H9 (cell line): ENCODE data around the gene C1QTNF1. TPM values are rescaled to one million over a fixed set of nuclear protein-coding genes. Genes with fewer than 3 reads are reported as not detected.
"Not testable (repeated sequence)": the region's sequence is repeated elsewhere in the genome, so short reads cannot be mapped to it uniquely, and the experiment has no call there.

Experiments used
- DNase-seq: peaks from one replicate; pipeline ENCODE4 v3.0.0-alpha.2; 2017
- H2AFZ ChIP-seq: one replicate; pipeline ENCODE4 v1.6.1; 2013; ENCODE audit warnings: mild to moderate bottlenecking, low read length, control low read depth, moderate library complexity
- H2AK5ac ChIP-seq: 2 replicates; pipeline ENCODE4 v1.6.1; 2013; ENCODE audit warnings: low read length, control low read depth, mixed read lengths; ENCODE audit not compliant: insufficient read length
- H2BK120ac ChIP-seq: one replicate; pipeline ENCODE4 v1.6.1; 2013; ENCODE audit warnings: low read depth, mild to moderate bottlenecking, low read length, control low read depth, inconsistent platforms; ENCODE audit not compliant: poor library complexity, severe bottlenecking
- H2BK12ac ChIP-seq: 2 replicates; pipeline ENCODE4 v1.6.1; 2013; ENCODE audit warnings: low read length, control low read depth, mixed read lengths, low read depth; ENCODE audit not compliant: insufficient read length
- H2BK15ac ChIP-seq: 2 replicates; pipeline ENCODE4 v1.6.1; 2013; ENCODE audit warnings: low read depth, low read length, control low read depth
- H2BK20ac ChIP-seq: one replicate; pipeline ENCODE4 v1.6.1; 2013; ENCODE audit warnings: low read depth, mild to moderate bottlenecking, low read length, control low read depth, inconsistent platforms; ENCODE audit not compliant: poor library complexity, severe bottlenecking
- H2BK5ac ChIP-seq: 2 replicates; pipeline ENCODE4 v1.6.1; 2013; ENCODE audit warnings: low read length, control low read depth, mixed read lengths; ENCODE audit not compliant: insufficient read length
- H3K14ac ChIP-seq: 2 replicates; pipeline ENCODE4 v1.6.1; 2013; ENCODE audit warnings: low read length, control low read depth; ENCODE audit not compliant: insufficient read depth
- H3K18ac ChIP-seq: 2 replicates; pipeline ENCODE4 v1.6.1; 2013; ENCODE audit warnings: low read depth, mild to moderate bottlenecking, mixed read lengths, low read length, control low read depth; ENCODE audit not compliant: insufficient read length
- H3K23ac ChIP-seq: 2 replicates; pipeline ENCODE4 v1.6.1; 2013; ENCODE audit warnings: low read length, control low read depth, mixed read lengths, low read depth; ENCODE audit not compliant: insufficient read length
- H3K23me2 ChIP-seq: 2 replicates; pipeline ENCODE4 v1.6.1; 2013; ENCODE audit warnings: low read depth, mild to moderate bottlenecking, mixed read lengths, low read length, control low read depth; ENCODE audit not compliant: insufficient read length, poor library complexity, severe bottlenecking
- H3K27ac ChIP-seq: 2 replicates; pipeline ENCODE4 v1.5.1; 2013; ENCODE audit warnings: low read length, control low read depth, mixed read lengths, low read depth; ENCODE audit not compliant: insufficient read length
- H3K27me3 ChIP-seq: 2 replicates; pipeline ENCODE4 v1.6.1; 2013; ENCODE audit warnings: low read length, control low read depth, inconsistent platforms; ENCODE audit not compliant: insufficient read depth
- H3K4ac ChIP-seq: 2 replicates; pipeline ENCODE4 v1.6.1; 2013; ENCODE audit warnings: low read depth, mild to moderate bottlenecking, control low read depth, inconsistent platforms, low read length, moderate library complexity
- H3K4me1 ChIP-seq: 2 replicates; pipeline ENCODE4 v1.6.1; 2013; ENCODE audit warnings: low read length, control low read depth, inconsistent platforms; ENCODE audit not compliant: insufficient read depth
- H3K4me2 ChIP-seq: 2 replicates; pipeline ENCODE4 v1.6.1; 2013; ENCODE audit warnings: low read length, control low read depth, mixed read lengths; ENCODE audit not compliant: insufficient read length, insufficient read depth
- H3K56ac ChIP-seq: 2 replicates; pipeline ENCODE4 v1.6.1; 2013; ENCODE audit warnings: low read depth, mild to moderate bottlenecking, mixed read lengths, low read length, control low read depth; ENCODE audit not compliant: insufficient read length
- H3K79me1 ChIP-seq: 2 replicates; pipeline ENCODE4 v1.6.1; 2013; ENCODE audit warnings: low read depth, mild to moderate bottlenecking, moderate library complexity, low read length, control low read depth, inconsistent platforms; ENCODE audit not compliant: insufficient read depth, poor library complexity, severe bottlenecking
- H3K79me2 ChIP-seq: 2 replicates; pipeline ENCODE4 v1.6.1; 2013; ENCODE audit warnings: low read length, control low read depth, inconsistent platforms; ENCODE audit not compliant: insufficient read depth
- H3K9ac ChIP-seq: 2 replicates; pipeline ENCODE4 v1.6.1; 2013; ENCODE audit warnings: low read length, control low read depth, mixed read lengths; ENCODE audit not compliant: insufficient read length; ENCODE audit errors: extremely low read depth
- H3K9me3 ChIP-seq: one replicate; pipeline ENCODE4 v1.6.1; 2013; ENCODE audit warnings: low read depth, low read length, inconsistent platforms; ENCODE audit not compliant: control insufficient read depth
- H3T11ph ChIP-seq: one replicate; pipeline ENCODE4 v1.6.1; 2013; ENCODE audit warnings: mild to moderate bottlenecking, low read length, control low read depth, inconsistent platforms
- H4K20me1 ChIP-seq: one replicate; pipeline ENCODE4 v1.6.1; 2013; ENCODE audit not compliant: control insufficient read depth, insufficient read length, insufficient read depth
- H4K5ac ChIP-seq: 2 replicates; pipeline ENCODE4 v1.6.1; 2013; ENCODE audit warnings: low read depth, mild to moderate bottlenecking, mixed read lengths, low read length, control low read depth; ENCODE audit not compliant: insufficient read length
- H4K8ac ChIP-seq: replicated peaks from 2 replicates; pipeline ENCODE4 v1.6.1; 2013; ENCODE audit warnings: low read length, control low read depth, mixed read lengths, low read depth; ENCODE audit not compliant: insufficient read length
- H4K91ac ChIP-seq: 2 replicates; pipeline ENCODE4 v1.6.1; 2013; ENCODE audit warnings: low read depth, mild to moderate bottlenecking, moderate library complexity, mixed read lengths, low read length, control low read depth; ENCODE audit not compliant: insufficient read length
- H3K27ac Mint-ChIP-seq, 3 experiments: 2 replicates in 2 of 3; 3 replicates in 1 of 3; pipeline ENCODE4 v1.8.0; 2020 to 2021; ENCODE audit warnings: mixed read lengths in 3 of 3, mild to moderate bottlenecking in 1 of 3, moderate library complexity in 1 of 3
- H3K27me3 Mint-ChIP-seq: 2 replicates; pipeline ENCODE4 v1.8.0; 2021; ENCODE audit warnings: low read depth, mild to moderate bottlenecking, moderate library complexity, mixed read lengths
- H3K36me3 Mint-ChIP-seq, 3 experiments: 2 replicates in 2 of 3; 3 replicates in 1 of 3; pipeline ENCODE4 v1.8.0; 2020 to 2021; ENCODE audit warnings: low read depth in 3 of 3, mixed read lengths in 3 of 3; ENCODE audit not compliant: insufficient read depth in 1 of 3
- H3K4me1 Mint-ChIP-seq, 2 experiments: 2 replicates each; pipeline ENCODE4 v1.8.0; 2020; ENCODE audit warnings: mixed read lengths in 2 of 2
- H3K4me3 Mint-ChIP-seq, 2 experiments: 2 replicates in 1 of 2; 3 replicates in 1 of 2; pipeline ENCODE4 v1.8.0; 2020 to 2021; ENCODE audit warnings: mild to moderate bottlenecking in 2 of 2, mixed read lengths in 2 of 2, moderate library complexity in 1 of 2
- H3K9me3 Mint-ChIP-seq, 2 experiments: 2 replicates in 1 of 2; 3 replicates in 1 of 2; pipeline ENCODE4 v1.8.0; 2020; ENCODE audit warnings: mild to moderate bottlenecking in 2 of 2, mixed read lengths in 2 of 2, moderate library complexity in 1 of 2
- CTCF ChIP-seq: fragments of 200-600 bp; sonication (generic); conservative IDR thresholded peaks from 3 replicates; pipeline ENCODE4 v1.8.0; 2021; ENCODE audit warnings: antibody characterized with exemption, mild to moderate bottlenecking
- WGBS: extraction: QIAGEN DNeasy Blood & Tissue Kit; methylation state at CpG from one replicate; pipeline ENCODE4 v1.1.7; 2013; ENCODE audit warnings: missing lambda C conversion rate, low lambda C conversion rate, mixed read lengths; ENCODE audit not compliant: insufficient read length; ENCODE audit errors: extremely low coverage; 5-methylcytosine and 5-hydroxymethylcytosine counted together
- total RNA-seq: library from RNA; stranded (reverse); gene quantifications from 2 replicates; pipeline ENCODE4 v1.2.1, GENCODE V29; 2021

The C1QTNF1 gene
- total RNA-seq, 1 experiment from 2014 or later = 0.96 TPM

- Histone ChIP-seq H3K27ac (no peak overlapping the region), H3K79me2 (no peaks in the 10 kb centered on the region), H2AFZ (no peak overlapping the region), H3K9ac (no peak overlapping the region), H3K27me3 (no peaks in the 10 kb centered on the region), H4K5ac (no peak overlapping the region), H3K4me1 (no peaks in the 10 kb centered on the region), H3K14ac (no peak overlapping the region), H3K4me2 (no peak overlapping the region), H3T11ph (no peak overlapping the region), H2BK12ac (no peak overlapping the region), H4K8ac (no peak overlapping the region), H3K23me2 (no peaks in the 10 kb centered on the region), H3K9me3 (no peaks in the 10 kb centered on the region), H3K18ac (no peak overlapping the region), H2BK120ac (no peak overlapping the region), H3K56ac (no peak overlapping the region), H3K23ac (no peak overlapping the region), H4K91ac (no peak overlapping the region), H2BK5ac (no peak overlapping the region), H2BK15ac (no peak overlapping the region), H3K79me1 (no peaks in the 10 kb centered on the region), H2AK5ac (no peak overlapping the region), H4K20me1 (no peaks in the 10 kb centered on the region), H2BK20ac (no peak overlapping the region), H3K4ac (no peak overlapping the region)
- WGBS = no CpG with 5 or more reads among the region's 6 CpGs
- peaks cover 0 to 9% (median 8%) of the 10 kb centered on the region in 3 experiments; a peak in 5 of 7 replicates for H3K36me3 Mint-ChIP-seq
- no peak overlapping the region for H3K27ac Mint-ChIP-seq
- H3K4me3 Mint-ChIP-seq = no peak overlapping the region
- no peaks in the 10 kb centered on the region for H3K9me3 Mint-ChIP-seq
- no peak for DNase-seq
- peaks cover 34% of the 10 kb centered on the region for H3K27me3 Mint-ChIP-seq
- no peak for TF ChIP-seq CTCF
- peaks cover 8% of the 10 kb centered on the region in 2 experiments for H3K4me1 Mint-ChIP-seq
Observed at GRCh38 chr17:79073706-79074088, 49.7 kb downstream of the C1QTNF1 start.

- not testable (repeated sequence) for H2AK5ac ChIP-seq, H3K79me1 ChIP-seq, H2BK12ac ChIP-seq, H3K9me3 Mint-ChIP-seq, H4K20me1 ChIP-seq, H2BK120ac ChIP-seq, H3K23me2 ChIP-seq, H3K56ac ChIP-seq, H3K27ac Mint-ChIP-seq, H3T11ph ChIP-seq, H3K4me1 Mint-ChIP-seq, H3K27me3 ChIP-seq, DNase-seq, H3K9ac ChIP-seq, H3K79me2 ChIP-seq, H4K91ac ChIP-seq, H2BK5ac ChIP-seq, H2BK15ac ChIP-seq, H3K4me2 ChIP-seq, H3K4me1 ChIP-seq, H3K18ac ChIP-seq, H2BK20ac ChIP-seq, H4K5ac ChIP-seq, H3K14ac ChIP-seq, H3K27ac ChIP-seq, H3K23ac ChIP-seq, H3K4ac ChIP-seq, H3K9me3 ChIP-seq, H4K8ac ChIP-seq, H2AFZ ChIP-seq
- Mint-ChIP-seq H3K4me3 (peak overlapping the region; percentile 59 to 73), H3K36me3 (peaks cover 0 to 11% (median 9%) of the 10 kb centered on the region in 3 experiments; a peak in 5 of 7 replicates), H3K27me3 (peaks cover 34% of the 10 kb centered on the region)
- no CpG with 5 or more reads among the region's 22 CpGs for WGBS
Observed at GRCh38 chr17:79074121-79074648, 50.2 kb downstream of the C1QTNF1 start.
